ENCODE results near the gene PROX1. TPM values are rescaled to one million over a fixed set of nuclear protein-coding genes. Genes with fewer than 3 reads are reported as not detected.

Gene PROX1
- polyA plus RNA-seq, 3 donors, result 0.07 TPM; not detected in 2

- peaks cover 0 to 4% (median 3%) of the 10 kb centered on the region in 7 donors for H3K9me3 Mint-ChIP-seq
- no CpG with 5 or more reads among the region's 1 CpG for WGBS (ENCODE audit: insufficient coverage)
- no peaks in the 10 kb centered on the region for H3K36me3 ChIP-seq (replicated peaks in 1 of 2; ENCODE audit: control insufficient read depth in 1 of 2, insufficient read depth in 2 of 2, low read length in 2 of 2)
Measured at GRCh38 chr1:214068979-214069378, 81.2 kb downstream of the PROX1 start.

GRCh38 chr1:214071469-214071868 is 83.7 kb downstream of the PROX1 start:
- TF ChIP-seq CTCF (IDR thresholded peaks at IDR 0.05), result no peak
- Mint-ChIP-seq H3K27me3 (ENCODE audit: low read depth in 3 of 3) (peaks cover 0 to 5% (median 1%) of the 10 kb centered on the region in 3 donors), H3K9me3 (peaks cover 0 to 6% (median 3%) of the 10 kb centered on the region in 7 donors), H3K36me3 (no peaks in the 10 kb centered on the region), H3K27ac (no peak overlapping the region), H3K4me3 (no peak overlapping the region), H3K4me1 (no peaks in the 10 kb centered on the region)
- Histone ChIP-seq H3K9ac (ENCODE audit: insufficient read depth, low read length, poor library complexity, severe bottlenecking) (no peak overlapping the region), H3K4me2 (replicated peaks; ENCODE audit: extremely low read depth, low read length, poor library complexity, severe bottlenecking) (no peak overlapping the region), H3K27ac (ENCODE audit: low read depth in 1 of 2, low read length in 2 of 2) (no peak overlapping the region), H4K20me1 (ENCODE audit: insufficient read depth, low read length) (no peaks in the 10 kb centered on the region), H3K4me1 (ENCODE audit: control insufficient read depth in 1 of 2, insufficient read depth in 2 of 2, low read length in 2 of 2) (no peaks in the 10 kb centered on the region), H3K4me3 (replicated peaks in 1 of 3; ENCODE audit: low read depth in 2 of 3, low read length in 3 of 3) (no peak overlapping the region), H2AFZ (ENCODE audit: insufficient read depth, low read depth, low read length, poor library complexity, severe bottlenecking) (no peak overlapping the region), H3K9me3 (replicated peaks in 1 of 2; ENCODE audit: control insufficient read depth in 1 of 2, insufficient read depth in 1 of 2, low read length in 2 of 2) (no peaks in the 10 kb centered on the region), H3K79me2 (ENCODE audit: insufficient read depth, low read length) (no peaks in the 10 kb centered on the region), H3K36me3 (replicated peaks in 1 of 2; ENCODE audit: control insufficient read depth in 1 of 2, insufficient read depth in 2 of 2, low read length in 2 of 2) (no peaks in the 10 kb centered on the region), H3K27me3 (ENCODE audit: control insufficient read depth in 2 of 2, insufficient read depth in 2 of 2, low read length in 2 of 2) (no peaks in the 10 kb centered on the region)
- WGBS (ENCODE audit: insufficient coverage), result no CpG with 5 or more reads among the region's 1 CpG
- no peak for DNase-seq
- intact Hi-C loops (cut with micrococcal nuclease), result no loop called here

More at GRCh38 chr1:214068979-214069378, 81.2 kb downstream of the PROX1 start:
- no peak for DNase-seq
- H3K36me3 Mint-ChIP-seq, result no peaks in the 10 kb centered on the region
- no peak for TF ChIP-seq CTCF (IDR thresholded peaks at IDR 0.05)
- Histone ChIP-seq H2AFZ (ENCODE audit: insufficient read depth, low read depth, low read length, poor library complexity, severe bottlenecking) (no peak overlapping the region), H3K9me3 (replicated peaks in 1 of 2; ENCODE audit: control insufficient read depth in 1 of 2, insufficient read depth in 1 of 2, low read length in 2 of 2) (no peaks in the 10 kb centered on the region), H3K9ac (ENCODE audit: insufficient read depth, low read length, poor library complexity, severe bottlenecking) (no peak overlapping the region), H3K4me1 (ENCODE audit: control insufficient read depth in 1 of 2, insufficient read depth in 2 of 2, low read length in 2 of 2) (no peaks in the 10 kb centered on the region), H4K20me1 (ENCODE audit: insufficient read depth, low read length) (no peaks in the 10 kb centered on the region), H3K4me3 (replicated peaks in 1 of 3; ENCODE audit: low read depth in 2 of 3, low read length in 3 of 3) (no peak overlapping the region), H3K79me2 (ENCODE audit: insufficient read depth, low read length) (no peaks in the 10 kb centered on the region), H3K27ac (ENCODE audit: low read depth in 1 of 2, low read length in 2 of 2) (no peak overlapping the region), H3K4me2 (replicated peaks; ENCODE audit: extremely low read depth, low read length, poor library complexity, severe bottlenecking) (no peak overlapping the region), H3K27me3 (ENCODE audit: control insufficient read depth in 2 of 2, insufficient read depth in 2 of 2, low read length in 2 of 2) (no peaks in the 10 kb centered on the region)
- no peak overlapping the region for H3K4me3 Mint-ChIP-seq
- H3K27ac Mint-ChIP-seq, result no peak overlapping the region
- intact Hi-C loops (cut with micrococcal nuclease), result no loop called here
- peaks cover 0 to 4% (median 2%) of the 10 kb centered on the region in 3 donors for H3K27me3 Mint-ChIP-seq (ENCODE audit: low read depth in 3 of 3)
- H3K4me1 Mint-ChIP-seq, result no peaks in the 10 kb centered on the region

Measured in CD14-positive monocyte (primary cell).